ENCODE results near the gene SOX5.

GRCh38 chr12:23942841-23943240 lies 6.6 kb downstream of the SOX5 start:
- no peak for TF ChIP-seq POLR2A (IDR thresholded peaks at IDR 0.05)
- no peak for TF ChIP-seq CTCF (IDR thresholded peaks at IDR 0.05)

All from heart left ventricle (tissue), 13 donors.